Small intestine (tissue), 7 donors: ENCODE measurements around the gene ADCY9. TPM values are rescaled to one million over a fixed set of nuclear protein-coding genes. Genes with fewer than 3 reads are reported as not detected.
"Not testable (repeated sequence)": the region's sequence is repeated elsewhere in the genome, so short reads cannot be mapped to it uniquely, and the experiment has no call there.

ENCODE experiments used
- DNase-seq, 2 donors: peaks; one replicate each; pipeline versions ENCODE4 v3.0.0 to v3.0.0-alpha.2; 2013
- FAIRE-seq: peaks from 2 replicates; lab custom pipeline; 2012; peaks lifted over from hg19 to GRCh38; lab: Jason Lieb, UNC
- H3K27ac ChIP-seq, 3 donors: one replicate each; pipeline ENCODE4 v1.5.1; 2013; ENCODE audit warnings: low read length in 2 of 3, mild to moderate bottlenecking in 2 of 3, control low read depth in 1 of 3, inconsistent platforms in 1 of 3, low read depth in 1 of 3, moderate library complexity in 1 of 3
- H3K27me3 ChIP-seq, 3 donors: one replicate each; pipeline ENCODE4 v1.6.1; 2013; ENCODE audit warnings: low read length in 3 of 3, inconsistent platforms in 1 of 3; ENCODE audit not compliant: control insufficient read depth in 3 of 3, insufficient read depth in 3 of 3
- H3K36me3 ChIP-seq, 3 donors: one replicate each; pipeline ENCODE4 v1.6.1; 2013; ENCODE audit warnings: low read length in 3 of 3, inconsistent platforms in 1 of 3, low read depth in 1 of 3, mild to moderate bottlenecking in 1 of 3, moderate library complexity in 1 of 3; ENCODE audit not compliant: control insufficient read depth in 3 of 3, insufficient read depth in 2 of 3
- H3K4me1 ChIP-seq, 3 donors: one replicate each; pipeline ENCODE4 v1.6.1; 2013; ENCODE audit warnings: low read length in 2 of 3, inconsistent platforms in 1 of 3, low read depth in 1 of 3, mild to moderate bottlenecking in 1 of 3, moderate library complexity in 1 of 3; ENCODE audit not compliant: control insufficient read depth in 3 of 3, insufficient read depth in 2 of 3
- H3K4me3 ChIP-seq, 3 donors: one replicate each; pipeline ENCODE4 v1.5.1; 2013; ENCODE audit warnings: low read length in 3 of 3, control low read depth in 1 of 3, inconsistent platforms in 1 of 3, low read depth in 1 of 3, mild to moderate bottlenecking in 1 of 3, moderate library complexity in 1 of 3
- H3K9me3 ChIP-seq, 2 donors: one replicate each; pipeline ENCODE4 v1.6.1; 2013; ENCODE audit warnings: low read depth in 1 of 2, low read length in 1 of 2; ENCODE audit not compliant: control insufficient read depth in 2 of 2, insufficient read depth in 1 of 2
- WGBS, 3 donors: extraction: QIAGEN DNeasy Blood & Tissue Kit; methylation state at CpG; one replicate each; pipeline ENCODE4 v1.1.7; 2013; 5-methylcytosine and 5-hydroxymethylcytosine counted together
- polyA plus RNA-seq, 4 donors: library from polyadenylated mRNA; stranded (reverse) in 3 of 4; unstranded in 1 of 4; fragments of 200-250 nt in 3 of 4; fragments of 120-200 nt in 1 of 4; gene quantifications; one replicate each; pipeline versions ENCODE4 v1.2.1 to v1.2.3, GENCODE V29; 2013
- donor health status: healthy with polysubstance abuse.
- donor health status: control.
- donor health status: control.
- donor health status: Bipolar disorder and iron deficiency.
- donor health status: healthy.

ADCY9 gene
- polyA plus RNA-seq, 4 donors: 4.3 to 10.7 (median 8.0) TPM

DNA sequence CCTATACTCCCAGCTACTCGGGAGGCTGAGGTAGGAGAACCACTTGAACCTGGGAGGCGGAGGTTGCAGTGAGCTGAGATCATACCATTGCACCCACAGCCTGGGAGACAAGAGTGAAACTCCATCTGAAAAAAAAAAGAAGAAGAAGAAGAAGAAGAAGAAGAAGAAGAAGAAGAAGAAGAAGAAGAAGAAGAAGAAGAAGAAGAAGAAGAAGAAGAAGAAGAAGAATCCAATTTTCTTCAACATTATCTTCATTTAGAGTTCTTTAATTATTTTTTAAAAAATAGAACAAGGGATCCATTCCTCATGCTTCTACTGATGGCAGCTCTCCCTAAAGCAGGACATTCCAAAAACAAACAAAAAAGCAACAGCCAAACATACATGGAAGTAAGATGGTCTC lies 171.8 kb downstream of the ADCY9 start:
- not testable (repeated sequence) for H3K4me1 ChIP-seq, H3K4me3 ChIP-seq, DNase-seq, H3K36me3 ChIP-seq, FAIRE-seq, H3K9me3 ChIP-seq, H3K27ac ChIP-seq, H3K27me3 ChIP-seq
- WGBS, 3 donors: 78 to 97% (median 97%) methylated on average over 2 of the region's 2 CpGs

- not testable (repeated sequence) for DNase-seq, H3K4me3 ChIP-seq, H3K4me1 ChIP-seq, H3K27ac ChIP-seq, H3K9me3 ChIP-seq, H3K36me3 ChIP-seq, H3K27me3 ChIP-seq, FAIRE-seq
- 83 to 97% (median 94%) methylated on average over 4 of the region's 4 CpGs for WGBS, 3 donors
Observed at GRCh38 chr16:3942146-3942545, 174.1 kb downstream of the ADCY9 start.

DNA sequence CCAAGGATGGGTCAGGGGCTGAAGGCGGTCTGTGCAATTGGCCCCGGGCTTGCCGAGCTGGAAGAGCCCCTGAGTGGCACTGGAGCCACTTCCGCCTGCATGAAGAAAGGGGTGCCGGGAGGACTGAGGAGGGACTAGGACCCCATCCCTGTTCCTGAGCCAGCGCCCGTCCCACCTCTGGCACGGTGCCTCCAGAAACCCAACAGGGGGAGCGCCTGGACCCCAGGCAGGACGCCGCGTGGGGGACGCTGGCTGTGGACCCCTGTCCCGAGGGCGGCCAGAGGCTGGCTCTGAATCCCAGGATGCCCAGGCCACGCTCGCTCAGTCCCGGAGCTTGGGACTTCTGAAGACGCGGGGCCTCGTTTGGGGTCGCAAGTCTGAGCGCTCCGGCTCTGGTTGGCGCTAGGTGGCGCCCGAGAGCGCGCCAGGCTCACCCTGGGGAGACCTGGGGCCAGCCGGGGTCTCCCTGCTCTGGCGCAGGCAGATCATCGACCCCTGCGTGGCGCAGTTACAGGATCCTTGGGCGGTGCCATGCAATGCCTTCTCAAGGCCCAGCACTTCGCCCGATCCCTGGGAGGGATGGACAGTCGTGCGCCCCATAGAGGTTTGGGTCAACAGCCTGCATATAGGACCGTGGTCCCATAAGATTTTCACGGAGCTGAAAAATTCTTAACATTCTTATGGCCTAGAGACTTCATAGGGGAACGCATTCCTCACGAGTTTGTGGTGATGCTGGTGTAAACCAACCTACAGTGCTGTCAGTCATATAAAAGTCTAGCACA lies 177.2 kb downstream of the ADCY9 start:
- FAIRE-seq (no peak), DNase-seq (peak; percentile 27 to 78)
- Histone ChIP-seq H3K4me3 (peak overlapping the region in 2 of 3 donors; percentile 33 to 42), H3K4me1 (peaks cover 0 to 2% (median 0%) of the 10 kb centered on the region in 3 donors), H3K27ac (peak overlapping the region in 1 of 3 donors; percentile 55), H3K36me3 (no peaks in the 10 kb centered on the region), H3K27me3 (peaks cover 0 to 6% (median 0%) of the 10 kb centered on the region in 3 donors), H3K9me3 (peaks cover 0 to 8% of the 10 kb centered on the region in 2 donors)
- WGBS, 3 donors: 9 to 14% (median 12%) methylated on average over 31 to 43 of the region's 43 CpGs

DNA sequence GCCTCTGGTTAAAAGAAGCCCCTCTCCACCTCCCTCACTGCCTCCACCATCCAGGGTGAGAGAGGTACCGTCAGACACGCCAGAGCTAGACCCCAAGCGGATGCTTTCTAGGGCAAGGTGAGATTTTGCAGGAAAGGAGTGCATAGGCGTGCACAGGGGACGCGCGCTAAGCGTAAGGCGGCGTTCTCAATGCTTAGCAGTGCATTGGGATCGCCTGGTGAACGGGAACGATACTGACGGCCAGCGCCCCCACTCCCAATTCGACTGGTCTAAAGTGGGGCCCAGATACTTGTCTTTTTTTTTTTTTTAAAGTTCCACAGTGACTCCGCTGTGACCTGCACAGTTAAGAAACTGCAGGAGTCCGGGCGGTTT lies 177.8 kb downstream of the ADCY9 start:
- H3K9me3 ChIP-seq: peaks cover 0 to 5% of the 10 kb centered on the region in 2 donors
- H3K4me1 ChIP-seq: peaks cover 0 to 2% (median 0%) of the 10 kb centered on the region in 3 donors
- WGBS, 3 donors: 51 to 65% (median 52%) methylated on average over 19 of the region's 19 CpGs
- no peak for FAIRE-seq
- peaks cover 0 to 6% (median 0%) of the 10 kb centered on the region in 3 donors for H3K27me3 ChIP-seq
- DNase-seq: no peak
- H3K36me3 ChIP-seq: no peaks in the 10 kb centered on the region
- H3K4me3 ChIP-seq: peak overlapping the region in 2 of 3 donors; percentile 33 to 42
- H3K27ac ChIP-seq: no peak overlapping the region

GRCh38 chr16:3937066-3937875 lies 179.0 kb downstream of the ADCY9 start:
- FAIRE-seq (no peak), DNase-seq (no peak)
- Histone ChIP-seq H3K4me1 (peaks cover 0 to 2% (median 0%) of the 10 kb centered on the region in 3 donors), H3K36me3 (no peaks in the 10 kb centered on the region), H3K4me3 (no peak overlapping the region), H3K27ac (no peak overlapping the region), H3K9me3 (no peaks in the 10 kb centered on the region), H3K27me3 (peaks cover 0 to 6% (median 0%) of the 10 kb centered on the region in 3 donors)
- WGBS, 3 donors: 88 to 90% (median 89%) methylated on average over 13 of the region's 13 CpGs

- FAIRE-seq: no peak
- 93 to 98% (median 93%) methylated on average over 4 of the region's 4 CpGs for WGBS, 3 donors
- DNase-seq: no peak
- Histone ChIP-seq H3K27me3 (peaks cover 0 to 6% (median 0%) of the 10 kb centered on the region in 3 donors), H3K9me3 (no peaks in the 10 kb centered on the region), H3K4me3 (no peak overlapping the region), H3K27ac (no peak overlapping the region), H3K4me1 (peaks cover 0 to 2% (median 0%) of the 10 kb centered on the region in 3 donors), H3K36me3 (no peaks in the 10 kb centered on the region)
Observed at GRCh38 chr16:3935921-3936320, 180.3 kb downstream of the ADCY9 start.

DNA sequence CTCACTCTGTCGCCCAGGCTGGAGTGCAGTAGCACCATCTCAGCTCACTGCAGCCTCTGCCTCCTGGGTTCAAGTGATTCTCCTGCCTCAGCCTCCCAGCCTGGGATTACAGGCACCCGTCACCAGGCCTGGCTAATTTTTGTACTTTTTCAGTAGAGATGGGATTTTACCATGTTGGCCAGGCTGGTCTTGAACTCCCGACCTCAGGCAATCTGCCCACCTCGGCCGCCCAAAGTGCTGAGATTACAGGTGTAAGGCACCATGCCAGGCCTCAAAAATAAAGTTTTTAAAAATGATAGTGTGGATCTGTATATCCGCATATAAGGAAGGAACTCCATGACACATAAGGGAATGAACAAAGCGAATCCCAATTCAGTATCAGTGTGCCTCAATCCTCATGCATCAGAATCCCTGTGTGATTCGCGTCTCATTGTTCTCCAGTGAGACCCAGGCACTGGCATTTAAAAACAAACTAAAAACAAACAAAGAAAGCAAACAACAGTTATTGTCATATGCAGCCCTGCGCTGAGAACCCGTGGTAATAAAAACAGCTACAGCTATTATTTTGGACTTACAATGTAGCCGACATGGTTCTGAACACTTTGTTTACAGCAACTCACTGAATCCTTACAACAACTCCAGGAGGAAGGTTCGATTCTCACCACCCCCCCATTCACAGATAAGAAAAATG lies 181.6 kb downstream of the ADCY9 start:
- DNase-seq (no peak), FAIRE-seq (no peak)
- Histone ChIP-seq H3K9me3 (no peaks in the 10 kb centered on the region), H3K4me1 (peaks cover 0 to 2% (median 0%) of the 10 kb centered on the region in 3 donors), H3K27ac (no peak overlapping the region), H3K4me3 (no peak overlapping the region), H3K27me3 (peaks cover 0 to 6% (median 0%) of the 10 kb centered on the region in 3 donors), H3K36me3 (no peaks in the 10 kb centered on the region)
- WGBS, 3 donors: 56 to 69% (median 68%) methylated on average over 13 of the region's 13 CpGs

DNA sequence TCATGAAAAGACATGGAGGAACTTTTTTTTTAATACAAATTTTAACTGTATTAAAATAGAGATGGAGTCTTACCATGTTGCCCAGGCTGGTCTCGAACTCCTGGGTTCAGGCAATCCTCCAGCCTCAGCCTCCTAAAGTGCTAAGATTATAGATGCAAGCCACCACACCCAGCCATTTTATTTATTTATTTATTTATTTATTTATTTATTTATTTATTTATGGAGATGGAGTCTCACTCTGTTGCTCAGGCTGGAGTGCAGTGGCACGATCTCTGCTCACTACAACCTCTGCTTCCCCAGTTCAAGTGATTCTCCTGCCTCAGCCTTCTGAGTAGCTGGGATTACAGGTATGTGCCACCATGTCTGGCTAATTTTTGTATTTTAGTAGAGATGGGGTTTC lies 189.1 kb downstream of the ADCY9 start:
- H3K9me3 ChIP-seq, DNase-seq, H3K27me3 ChIP-seq, FAIRE-seq, H3K4me1 ChIP-seq, H3K27ac ChIP-seq, H3K4me3 ChIP-seq, H3K36me3 ChIP-seq: not testable (repeated sequence)
- 84 to 89% (median 85%) methylated on average over 2 of the region's 2 CpGs for WGBS, 3 donors
